IMR-90 (cell line): Measurements from ENCODE around the gene MAN1C1. TPM values are rescaled to one million over a fixed set of nuclear protein-coding genes. Genes with fewer than 3 reads are reported as not detected.

Experiments used
- ATAC-seq: fragments of 200-7000 bp; cut with Tn5 transposase; 2 replicates; pipeline ENCODE4 v1.9.1; 2020; ENCODE audit warnings: low read depth, mild to moderate bottlenecking, moderate library complexity
- BruUV-seq: library from RNA; stranded (reverse); fragments of 400-500 nt; replicated peaks from 2 replicates; lab custom pipeline; 2021; lab: Mats Ljungman, UMichigan
- CTCF ChIA-PET: fragments of 300-600 bp; formaldehyde crosslinking; extraction: SDS; loops from one replicate; lab custom pipeline; 2021; ENCODE audit warnings: antibody characterized with exemption; lab: Yijun Ruan, JAX
- POLR2A ChIA-PET: fragments of 300-600 bp; sonication (Branson Sonifier 250); formaldehyde crosslinking; loops from one replicate; lab custom pipeline; 2022; ENCODE audit warnings: antibody characterized with exemption; ENCODE audit not compliant: unreplicated experiment; lab: Charles Lee
- DNase-seq: peaks from one replicate; pipeline ENCODE4 v3.0.0; 2013
- H2AFZ ChIP-seq: replicated peaks from 2 replicates; pipeline ENCODE3; 2013; ENCODE audit warnings: low read length, mild to moderate bottlenecking; ENCODE audit not compliant: poor library complexity
- H2AK5ac ChIP-seq: 2 replicates; pipeline ENCODE4 v1.6.1; 2013; ENCODE audit warnings: low read depth, low read length, inconsistent platforms
- H2AK9ac ChIP-seq: replicated peaks from 2 replicates; pipeline ENCODE3; 2013; ENCODE audit warnings: mild to moderate bottlenecking, low read depth, low read length, moderate library complexity; ENCODE audit not compliant: poor library complexity
- H2BK120ac ChIP-seq: 2 replicates; pipeline ENCODE4 v1.6.1; 2013; ENCODE audit warnings: low read depth, low read length, inconsistent platforms
- H2BK15ac ChIP-seq: 3 replicates; pipeline ENCODE4 v1.6.1; 2013; ENCODE audit warnings: low read depth, low read length, inconsistent platforms
- H2BK20ac ChIP-seq: 2 replicates; pipeline ENCODE4 v1.6.1; 2013; ENCODE audit warnings: low read depth, mild to moderate bottlenecking, inconsistent platforms, low read length, moderate library complexity
- H2BK5ac ChIP-seq: 2 replicates; pipeline ENCODE4 v1.6.1; 2013; ENCODE audit warnings: mild to moderate bottlenecking, low read depth, low read length, inconsistent platforms; ENCODE audit not compliant: poor library complexity, severe bottlenecking
- H3K14ac ChIP-seq: replicated peaks from 2 replicates; pipeline ENCODE4 v1.6.1; 2013; ENCODE audit warnings: low read depth, low read length, inconsistent platforms
- H3K18ac ChIP-seq: 2 replicates; pipeline ENCODE4 v1.6.1; 2013; ENCODE audit warnings: low read depth, low read length, control low read depth
- H3K23ac ChIP-seq: 2 replicates; pipeline ENCODE4 v1.6.1; 2013; ENCODE audit warnings: low read depth, low read length, inconsistent platforms
- H3K27ac ChIP-seq: 2 replicates; pipeline ENCODE4 v1.5.1; 2013; ENCODE audit warnings: mild to moderate bottlenecking, control low read depth, low read length; ENCODE audit not compliant: insufficient read depth
- H3K27me3 ChIP-seq: 2 replicates; pipeline ENCODE4 v1.6.1; 2013; ENCODE audit warnings: low read length; ENCODE audit not compliant: control insufficient read depth, insufficient read depth
- H3K36me3 ChIP-seq: 2 replicates; pipeline ENCODE4 v1.6.1; 2013; ENCODE audit warnings: low read length, mixed read lengths; ENCODE audit not compliant: control insufficient read depth, insufficient read depth
- H3K4ac ChIP-seq: 2 replicates; pipeline ENCODE4 v1.6.1; 2013; ENCODE audit warnings: low read depth, low read length, inconsistent platforms
- H3K4me1 ChIP-seq: 2 replicates; pipeline ENCODE4 v1.6.1; 2013; ENCODE audit warnings: low read length, mixed read lengths; ENCODE audit not compliant: control insufficient read depth, insufficient read depth
- H3K4me2 ChIP-seq: 2 replicates; pipeline ENCODE4 v1.6.1; 2013; ENCODE audit warnings: low read depth, mild to moderate bottlenecking, control low read depth, low read length, moderate library complexity
- H3K4me3 ChIP-seq: 2 replicates; pipeline ENCODE4 v1.5.1; 2013; ENCODE audit warnings: low read depth, mild to moderate bottlenecking, control low read depth, low read length, moderate library complexity; ENCODE audit not compliant: insufficient read depth
- H3K56ac ChIP-seq: 2 replicates; pipeline ENCODE4 v1.6.1; 2013; ENCODE audit warnings: low read length, inconsistent platforms; ENCODE audit not compliant: insufficient read depth; ENCODE audit errors: extremely low read depth
- H3K79me1 ChIP-seq, 2 experiments: 2 replicates each; pipeline ENCODE4 v1.6.1; 2013; ENCODE audit warnings: low read length in 2 of 2, inconsistent platforms in 1 of 2, low read depth in 1 of 2
- H3K9ac ChIP-seq: 2 replicates; pipeline ENCODE4 v1.6.1; 2013; ENCODE audit warnings: low read depth, low read length, control low read depth
- H3K9me1 ChIP-seq: 2 replicates; pipeline ENCODE4 v1.6.1; 2013; ENCODE audit warnings: low read length, inconsistent platforms; ENCODE audit not compliant: insufficient read depth
- H3K9me3 ChIP-seq: 2 replicates; pipeline ENCODE4 v1.6.1; 2013; ENCODE audit warnings: low read length; ENCODE audit not compliant: control insufficient read depth, insufficient read depth
- H4K20me1 ChIP-seq: 2 replicates; pipeline ENCODE4 v1.6.1; 2013; ENCODE audit warnings: low read length, inconsistent platforms; ENCODE audit not compliant: insufficient read depth
- H4K5ac ChIP-seq: 2 replicates; pipeline ENCODE4 v1.6.1; 2013; ENCODE audit warnings: mild to moderate bottlenecking, low read depth, low read length, control low read depth
- H4K8ac ChIP-seq, 2 experiments: 2 replicates each; pipeline ENCODE4 v1.6.1; 2013; ENCODE audit warnings: low read depth in 2 of 2, low read length in 2 of 2, control low read depth in 1 of 2, inconsistent platforms in 1 of 2
- H4K91ac ChIP-seq: 2 replicates; pipeline ENCODE4 v1.6.1; 2013; ENCODE audit warnings: low read depth, low read length, inconsistent platforms; ENCODE audit not compliant: insufficient read depth
- CEBPB ChIP-seq: IDR thresholded peaks from 2 replicates; pipeline ENCODE4 v1.6.1; 2012; ENCODE audit warnings: low read depth, low read length, improper control_type of control experiment
- FOS ChIP-seq: fragments of 150-350 bp; IDR thresholded peaks from 2 replicates; pipeline ENCODE4 v1.6.1; 2016; ENCODE audit warnings: low read depth, low read length
- MAFK ChIP-seq: IDR thresholded peaks from 2 replicates; pipeline ENCODE4 v1.6.1; 2012; ENCODE audit warnings: low read depth, low read length, improper control_type of control experiment
- MAZ ChIP-seq: IDR thresholded peaks from 2 replicates; pipeline ENCODE4 v1.6.1; 2012; ENCODE audit warnings: low read depth, mild to moderate bottlenecking, low read length, improper control_type of control experiment, moderate library complexity, borderline replicate concordance
- MXI1 ChIP-seq: IDR thresholded peaks from 2 replicates; pipeline ENCODE4 v1.6.1; 2012; ENCODE audit warnings: low read depth, mild to moderate bottlenecking, low read length, moderate library complexity, borderline replicate concordance
- NFE2L2 ChIP-seq: fragments of 150-350 bp; IDR thresholded peaks from 2 replicates; pipeline ENCODE4 v1.6.1; 2016; ENCODE audit warnings: low read depth, mild to moderate bottlenecking, low read length
- POLR2A ChIP-seq: IDR thresholded peaks from 2 replicates; pipeline ENCODE4 v1.6.1; 2012; ENCODE audit warnings: mild to moderate bottlenecking, low read depth, low read length
- RAD21 ChIP-seq: IDR thresholded peaks from 2 replicates; pipeline ENCODE4 v1.6.1; 2012; ENCODE audit warnings: low read length, improper control_type of control experiment
- RFX5 ChIP-seq: IDR thresholded peaks from 2 replicates; pipeline ENCODE4 v1.8.0; 2012; ENCODE audit warnings: low read depth, mild to moderate bottlenecking, low read length, moderate library complexity
- SMC3 ChIP-seq: fragments of 150-350 bp; IDR thresholded peaks from 2 replicates; pipeline ENCODE4 v1.6.1; 2016; ENCODE audit warnings: low read depth, mild to moderate bottlenecking, antibody characterized with exemption, low read length, moderate library complexity
- WGBS, 2 experiments: methylation state at CpG; one replicate each; pipeline versions ENCODE4 v1.1.5 to v1.1.7; 2013; ENCODE audit warnings: missing lambda C conversion rate in 2 of 2; ENCODE audit not compliant: insufficient read length in 1 of 2; ENCODE audit errors: extremely low coverage in 2 of 2; 5-methylcytosine and 5-hydroxymethylcytosine counted together
- dilution Hi-C: fragments of 300-500 bp; cut with HindIII; formaldehyde crosslinking; loops from one replicate; pipeline ENCODE4 v1.14.3; 2018; ENCODE audit warnings: low sequenced_read_pairs; ENCODE audit not compliant: unreplicated experiment
- in situ Hi-C: fragments of 300-500 bp; cut with MboI; formaldehyde crosslinking; loops from 3 replicates; pipeline ENCODE4 v1.14.3; 2019; ENCODE audit warnings: low sequenced_read_pairs, inconsistent platforms, mixed read lengths
- intact Hi-C: fragments of 100-400 bp; cut with micrococcal nuclease; formaldehyde crosslinking; loops from 2 replicates; pipeline ENCODE4 v1.10.0; 2022
- polyA plus RNA-seq, 3 experiments: library from polyadenylated mRNA; depleted of rRNA; stranded (reverse); fragments of >200 nt; gene quantifications; 2 replicates each; pipeline ENCODE4 v1.2.3, GENCODE V29; 2012; ENCODE audit warnings: low replicate concordance in 1 of 3
- total RNA-seq: library from RNA; depleted of rRNA; stranded (reverse); fragments of >200 nt; gene quantifications from 2 replicates; pipeline ENCODE4 v1.2.3, GENCODE V29; 2012
- TF ChIP-seq, protein P1 (sequence below): fragments of 150-350 bp; IDR thresholded peaks from 2 replicates; pipeline ENCODE4 v1.6.1; 2017; ENCODE audit warnings: mild to moderate bottlenecking, antibody characterized with exemption, low read length, low read depth
- TF ChIP-seq, protein P2 (sequence below): conservative IDR thresholded peaks from 2 replicates; pipeline ENCODE4 v1.5.1; 2012; ENCODE audit warnings: mild to moderate bottlenecking, low read depth, low read length, improper control_type of control experiment

MAN1C1 gene
- total and polyA plus RNA-seq, 2 of the 4 experiments (the other 2 are of a cell fraction), result 3.2 to 11.3 TPM

GRCh38 chr1:25829046-25829445 lies 212.5 kb downstream of the MAN1C1 start:
- Histone ChIP-seq H3K14ac (no peak overlapping the region), H3K4me2 (no peak overlapping the region), H4K8ac (no peak overlapping the region), H3K79me1 (peaks cover 23 to 32% of the 10 kb centered on the region in 2 experiments), H3K4me3 (no peak overlapping the region), H3K27me3 (no peaks in the 10 kb centered on the region), H2AK5ac (no peak overlapping the region), H3K23ac (no peak overlapping the region), H3K9me3 (no peaks in the 10 kb centered on the region), H3K4ac (no peak overlapping the region), H2BK15ac (no peak overlapping the region), H2BK5ac (no peak overlapping the region), H3K36me3 (peaks cover 60% of the 10 kb centered on the region), H3K56ac (no peak overlapping the region), H3K9ac (no peak overlapping the region), H4K91ac (no peak overlapping the region), H2BK20ac (no peak overlapping the region), H2AFZ (no peak overlapping the region), H3K9me1 (no peaks in the 10 kb centered on the region; the same call in 1 of the 2 replicates), H2BK120ac (no peak overlapping the region), H4K20me1 (peaks cover 8% of the 10 kb centered on the region; the same call in 1 of the 2 replicates), H2AK9ac (no peak overlapping the region), H3K18ac (no peak overlapping the region), H3K27ac (no peak overlapping the region), H4K5ac (no peak overlapping the region), H3K4me1 (no peaks in the 10 kb centered on the region)
- no CpG with 5 or more reads among the region's 1 CpG for WGBS, 2 experiments
- ChIA-PET CTCF (no interaction called here), POLR2A (no interaction called here)
- no TSS peak for BruUV-seq
- TF ChIP-seq RAD21 (no peak), RFX5 (no peak), CEBPB (no peak), MAZ (no peak), MXI1 (no peak), FOS (no peak), POLR2A (no peak), SMC3 (no peak), MAFK (no peak), NFE2L2 (no peak)
- TF ChIP-seq, protein P1, sequence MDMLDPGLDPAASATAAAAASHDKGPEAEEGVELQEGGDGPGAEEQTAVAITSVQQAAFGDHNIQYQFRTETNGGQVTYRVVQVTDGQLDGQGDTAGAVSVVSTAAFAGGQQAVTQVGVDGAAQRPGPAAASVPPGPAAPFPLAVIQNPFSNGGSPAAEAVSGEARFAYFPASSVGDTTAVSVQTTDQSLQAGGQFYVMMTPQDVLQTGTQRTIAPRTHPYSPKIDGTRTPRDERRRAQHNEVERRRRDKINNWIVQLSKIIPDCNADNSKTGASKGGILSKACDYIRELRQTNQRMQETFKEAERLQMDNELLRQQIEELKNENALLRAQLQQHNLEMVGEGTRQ, result no peak
- TF ChIP-seq, protein P2, sequence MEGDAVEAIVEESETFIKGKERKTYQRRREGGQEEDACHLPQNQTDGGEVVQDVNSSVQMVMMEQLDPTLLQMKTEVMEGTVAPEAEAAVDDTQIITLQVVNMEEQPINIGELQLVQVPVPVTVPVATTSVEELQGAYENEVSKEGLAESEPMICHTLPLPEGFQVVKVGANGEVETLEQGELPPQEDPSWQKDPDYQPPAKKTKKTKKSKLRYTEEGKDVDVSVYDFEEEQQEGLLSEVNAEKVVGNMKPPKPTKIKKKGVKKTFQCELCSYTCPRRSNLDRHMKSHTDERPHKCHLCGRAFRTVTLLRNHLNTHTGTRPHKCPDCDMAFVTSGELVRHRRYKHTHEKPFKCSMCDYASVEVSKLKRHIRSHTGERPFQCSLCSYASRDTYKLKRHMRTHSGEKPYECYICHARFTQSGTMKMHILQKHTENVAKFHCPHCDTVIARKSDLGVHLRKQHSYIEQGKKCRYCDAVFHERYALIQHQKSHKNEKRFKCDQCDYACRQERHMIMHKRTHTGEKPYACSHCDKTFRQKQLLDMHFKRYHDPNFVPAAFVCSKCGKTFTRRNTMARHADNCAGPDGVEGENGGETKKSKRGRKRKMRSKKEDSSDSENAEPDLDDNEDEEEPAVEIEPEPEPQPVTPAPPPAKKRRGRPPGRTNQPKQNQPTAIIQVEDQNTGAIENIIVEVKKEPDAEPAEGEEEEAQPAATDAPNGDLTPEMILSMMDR, result no peak
- in situ Hi-C loops, result loop anchor here (10.0 kb wide), 1 partner anchor 166 kb away; the partner anchor contains the start of gene PAFAH2
- no peak for ATAC-seq
- dilution Hi-C loops, result no loop called here
- no peak for DNase-seq
- intact Hi-C loops, result no loop called here
